ENCODE results near the gene COPS6. TPM values are rescaled to one million over a fixed set of nuclear protein-coding genes. Genes with fewer than 3 reads are reported as not detected.
A peak's percentile ranks its signal among the peaks of the same experiment; 100 is the strongest.

COPS6 gene
- total RNA-seq, 4 donors from 2014 or later = 40.7 to 83.6 (median 62.9) TPM

- Histone ChIP-seq H3K36me3 (no peaks in the 10 kb centered on the region), H3K4me3 (no peak overlapping the region), H3K4me1 (peaks cover 0 to 26% (median 7%) of the 10 kb centered on the region in 3 donors), H3K27me3 (no peaks in the 10 kb centered on the region), H3K9me3 (no peaks in the 10 kb centered on the region), H3K27ac (no peak overlapping the region)
- TF ChIP-seq CTCF (IDR thresholded peaks at IDR 0.05) (no peak), POLR2A (IDR thresholded peaks at IDR 0.05) (no peak), POLR2AphosphoS5 (IDR thresholded peaks at IDR 0.05) (no peak), EP300 (IDR thresholded peaks at IDR 0.05) (no peak)
- no peak for ATAC-seq
- WGBS, 2 donors (ENCODE audit: low coverage in 1 of 2) = 46 to 48% methylated on average over 4 to 5 of the region's 7 CpGs
Observed at GRCh38 chr7:100132126-100132525, 43.4 kb downstream of the COPS6 start.

GRCh38 chr7:100132697-100133151 is 44.0 kb downstream of the COPS6 start:
- H3K4me1 ChIP-seq = peaks cover 0 to 22% (median 7%) of the 10 kb centered on the region in 3 donors
- TF ChIP-seq POLR2AphosphoS5 (IDR thresholded peaks at IDR 0.05) (no peak), CTCF (IDR thresholded peaks at IDR 0.05) (peak; percentile 58 to 82 (median 70))
- no peak overlapping the region for H3K27ac ChIP-seq
- peak; percentile 60 for ATAC-seq
- 20 to 30% methylated on average over 1 to 2 of the region's 3 CpGs for WGBS, 2 donors (ENCODE audit: low coverage in 1 of 2)
- H3K9me3 ChIP-seq = no peaks in the 10 kb centered on the region
- no peaks in the 10 kb centered on the region for H3K36me3 ChIP-seq
- no peak overlapping the region for H3K4me3 ChIP-seq
- H3K27me3 ChIP-seq = no peaks in the 10 kb centered on the region

- TF ChIP-seq POLR2AphosphoS5 (IDR thresholded peaks at IDR 0.05) (no peak), EP300 (IDR thresholded peaks at IDR 0.05) (no peak), CTCF (IDR thresholded peaks at IDR 0.05) (no peak), POLR2A (IDR thresholded peaks at IDR 0.05) (no peak)
- no peak for ATAC-seq
- H3K27me3 ChIP-seq = peaks cover 4% of the 10 kb centered on the region
- no peaks in the 10 kb centered on the region for H3K4me1 ChIP-seq
- no peaks in the 10 kb centered on the region for H3K9me3 ChIP-seq
- 72 to 77% methylated on average over 5 to 7 of the region's 13 CpGs for WGBS, 2 donors (ENCODE audit: low coverage in 1 of 2)
- H3K4me3 ChIP-seq = no peak overlapping the region
- H3K27ac ChIP-seq = no peak overlapping the region
- H3K36me3 ChIP-seq = no peaks in the 10 kb centered on the region
Observed at GRCh38 chr7:100137851-100138760, 49.3 kb downstream of the COPS6 start.

DNA sequence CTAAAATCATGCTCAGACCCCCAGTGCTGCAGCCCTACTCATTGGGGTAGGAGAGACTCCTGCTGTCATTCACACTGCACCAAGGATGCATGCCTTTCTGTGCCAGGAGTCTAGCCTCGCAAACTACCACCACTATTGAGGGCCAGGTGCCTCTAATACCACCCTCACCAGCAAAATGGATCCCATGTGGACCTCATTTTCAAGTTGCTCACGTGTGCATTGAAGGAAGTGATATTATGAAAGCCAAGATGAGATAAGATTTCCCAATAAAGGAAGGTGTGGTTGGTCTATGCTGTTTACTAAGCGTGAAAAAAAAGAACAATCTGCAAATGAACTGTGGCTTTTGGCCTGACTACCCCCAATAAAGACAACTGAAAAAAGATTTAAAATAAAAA is 52.8 kb downstream of the COPS6 start:
- Histone ChIP-seq H3K27me3 (peaks cover 4% of the 10 kb centered on the region), H3K36me3 (no peaks in the 10 kb centered on the region), H3K9me3 (no peaks in the 10 kb centered on the region), H3K4me1 (no peaks in the 10 kb centered on the region), H3K4me3 (no peak overlapping the region), H3K27ac (no peak overlapping the region)
- TF ChIP-seq CTCF (IDR thresholded peaks at IDR 0.05) = no peak
- TF ChIP-seq EP300 (IDR thresholded peaks at IDR 0.05) = no peak
- no peak for TF ChIP-seq POLR2A (IDR thresholded peaks at IDR 0.05)
- TF ChIP-seq POLR2AphosphoS5 (IDR thresholded peaks at IDR 0.05) = no peak
- no peak for ATAC-seq
- WGBS, 2 donors (ENCODE audit: low coverage in 1 of 2) = 63 to 86% methylated on average over 1 to 2 of the region's 3 CpGs

Small RNA genes within 50 kb of the gene (small RNA-seq; reads per million reads assigned to genes)
- gene MIR106B (16.1 to 28.2 (median 18.7) reads per million in 4 donors), gene MIR25 (250 to 519 (median 440) reads per million in 4 donors), gene MIR93 (56.6 to 105 (median 92.5) reads per million in 4 donors)

Other genes with a start within 250 kb of the COPS6 start
- gene OR2AE1, start 211.9 kb upstream of the COPS6 start, total RNA-seq = not detected
- 10 to 100 TPM; 25.3 to 32.2 (median 29.5) TPM for gene TRIM4, start 169.4 kb upstream of the COPS6 start, total RNA-seq
- gene GJC3, start 159.3 kb upstream of the COPS6 start, total RNA-seq = under 1 TPM in 1 of 4 donors, not detected in 3; 0.62 TPM
- 100 to 1,000 TPM in 1 of 4 donors, 1 to 10 TPM in 3; 1.5 to 128 (median 4.5) TPM for gene AZGP1, start 112.9 kb upstream of the COPS6 start, total RNA-seq
- 10 to 100 TPM; 31.6 to 35.5 (median 31.7) TPM for gene ZKSCAN1, start 73.4 kb upstream of the COPS6 start, total RNA-seq
- 10 to 100 TPM; 14.0 to 21.9 (median 20.9) TPM for gene ZSCAN21, start 39.2 kb upstream of the COPS6 start, total RNA-seq
- 10 to 100 TPM; 18.9 to 30.2 (median 20.6) TPM for gene ZNF3, start 7.2 kb upstream of the COPS6 start, total RNA-seq
- 10 to 100 TPM; 30.7 to 52.0 (median 45.1) TPM for gene MCM7, start 12.4 kb downstream of the COPS6 start, total RNA-seq
- gene AP4M1, start 12.7 kb downstream of the COPS6 start, total RNA-seq = 10 to 100 TPM; 21.8 to 29.3 (median 24.7) TPM
- gene TAF6, start 30.4 kb downstream of the COPS6 start, total RNA-seq = 100 to 1,000 TPM in 1 of 4 donors, 10 to 100 TPM in 3; 36.3 to 107 (median 68.7) TPM
- gene CNPY4, start 30.7 kb downstream of the COPS6 start, total RNA-seq = 10 to 100 TPM; 13.0 to 21.0 (median 14.8) TPM
- 1 to 10 TPM; 4.8 to 8.1 (median 6.6) TPM for gene MBLAC1, start 38.0 kb downstream of the COPS6 start, total RNA-seq
- gene LAMTOR4, start 59.9 kb downstream of the COPS6 start, total RNA-seq = 100 to 1,000 TPM; 109 to 228 (median 148) TPM
- gene TRAPPC14, start 69.8 kb downstream of the COPS6 start, total RNA-seq = 1 to 10 TPM; 3.0 to 7.8 (median 7.3) TPM
- gene GAL3ST4, start 79.6 kb downstream of the COPS6 start, total RNA-seq = 1 to 10 TPM; 2.0 to 3.6 (median 2.8) TPM
- gene GPC2, start 88.4 kb downstream of the COPS6 start, total RNA-seq = 1 to 10 TPM in 3 of 4 donors, under 1 TPM in 1; 0.39 to 3.4 (median 2.0) TPM
- gene STAG3, start 88.9 kb downstream of the COPS6 start, total RNA-seq = under 1 TPM in 1 of 4 donors, not detected in 3; 0.47 TPM
- gene PVRIG, start 131.0 kb downstream of the COPS6 start, total RNA-seq = under 1 TPM in 1 of 4 donors, not detected in 3; 0.27 TPM
- not detected for gene SPDYE3, start 218.7 kb downstream of the COPS6 start, total RNA-seq